Stimulated activated CD8-positive, alpha-beta memory T cell treated with anti-CD3 and anti-CD28 coated beads, Interleukin-4, amount 100 ng/mL, for 48 hours (primary cell): ENCODE data around the gene UQCR10.
"Not testable (repeated sequence)": the region's sequence is repeated elsewhere in the genome, so short reads cannot be mapped to it uniquely, and the experiment has no call there.

ENCODE experiments used
- DNase-seq: peaks from one replicate; pipeline ENCODE4 v3.0.0-alpha.2; 2020

Gene UQCR10

DNA sequence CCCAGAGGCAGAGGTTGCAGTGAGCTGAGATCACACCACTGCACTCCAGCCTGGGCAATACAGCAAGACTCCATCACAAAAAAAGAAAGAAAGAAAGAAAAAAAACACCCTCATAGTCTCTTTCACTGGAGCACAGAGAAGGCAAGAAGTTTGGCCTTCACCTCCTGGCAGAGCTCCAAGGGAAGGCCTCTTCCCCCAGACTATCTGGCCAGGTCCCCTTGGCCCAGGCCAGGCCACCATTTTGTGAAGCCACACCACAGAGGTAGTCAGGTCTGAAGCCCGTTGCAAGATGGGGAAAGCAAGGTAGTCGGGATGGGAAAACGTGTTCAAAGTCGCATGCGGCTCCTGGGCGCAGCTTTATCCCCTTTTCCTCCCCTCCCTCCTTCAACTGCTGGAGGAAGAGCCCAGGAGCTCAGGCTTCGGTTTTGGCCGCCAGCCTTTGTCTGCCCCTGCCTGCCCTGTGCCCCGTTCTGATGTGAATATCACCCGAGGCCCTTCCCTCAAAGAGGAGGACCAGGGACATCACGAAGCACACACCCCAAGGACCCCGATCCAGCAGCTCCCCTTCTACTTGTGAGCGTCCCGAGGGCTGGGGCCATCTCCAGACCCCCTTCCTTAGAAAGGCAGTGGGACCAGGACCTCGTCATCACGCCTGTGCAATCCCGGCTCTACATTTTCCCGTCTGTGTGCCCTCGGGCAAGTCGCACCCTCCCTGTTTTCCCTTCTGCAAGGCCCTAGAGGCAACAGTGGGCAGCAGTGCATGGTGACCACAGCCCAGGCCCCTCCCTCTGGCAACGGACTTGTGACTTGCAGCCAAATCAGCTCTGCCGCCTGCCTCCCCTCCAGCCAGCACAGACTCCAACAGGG is 29.7 kb upstream of the UQCR10 start:
- no peak for DNase-seq

DNA sequence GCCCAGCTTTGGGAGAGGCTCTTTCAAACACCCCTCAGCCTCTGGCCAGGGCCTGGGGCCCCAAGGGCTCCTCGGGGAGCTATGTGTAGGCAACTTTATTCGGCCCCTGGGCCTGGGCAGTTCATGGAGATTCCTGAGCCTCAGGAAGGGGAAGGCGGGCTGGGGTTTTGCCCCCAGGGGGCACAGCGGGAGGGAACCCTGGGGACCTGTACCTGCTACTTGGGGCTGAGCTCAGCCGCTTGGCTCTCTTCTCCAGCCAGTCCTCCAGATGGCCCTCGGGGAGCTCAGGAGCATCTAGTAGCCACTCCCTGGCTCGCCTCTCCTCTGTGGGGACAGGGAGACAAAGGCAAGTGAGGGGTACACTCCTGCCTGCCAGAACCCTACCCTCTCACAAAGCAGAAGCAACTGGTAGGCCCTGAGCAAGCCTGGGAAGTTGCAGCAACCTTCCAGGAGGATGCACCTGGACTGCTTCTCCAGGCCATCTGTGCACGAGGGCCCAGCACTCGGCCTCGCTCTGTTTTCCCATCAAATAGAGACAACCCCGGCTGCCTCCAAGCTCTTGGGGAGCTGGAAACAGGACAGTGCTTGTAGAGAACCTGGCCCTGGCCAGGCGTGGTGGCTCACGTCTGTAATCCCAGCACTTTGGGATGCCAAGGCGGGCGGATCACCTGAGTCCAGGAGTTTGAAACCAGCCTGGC is 28.9 kb upstream of the UQCR10 start:
- no peak for DNase-seq

DNA sequence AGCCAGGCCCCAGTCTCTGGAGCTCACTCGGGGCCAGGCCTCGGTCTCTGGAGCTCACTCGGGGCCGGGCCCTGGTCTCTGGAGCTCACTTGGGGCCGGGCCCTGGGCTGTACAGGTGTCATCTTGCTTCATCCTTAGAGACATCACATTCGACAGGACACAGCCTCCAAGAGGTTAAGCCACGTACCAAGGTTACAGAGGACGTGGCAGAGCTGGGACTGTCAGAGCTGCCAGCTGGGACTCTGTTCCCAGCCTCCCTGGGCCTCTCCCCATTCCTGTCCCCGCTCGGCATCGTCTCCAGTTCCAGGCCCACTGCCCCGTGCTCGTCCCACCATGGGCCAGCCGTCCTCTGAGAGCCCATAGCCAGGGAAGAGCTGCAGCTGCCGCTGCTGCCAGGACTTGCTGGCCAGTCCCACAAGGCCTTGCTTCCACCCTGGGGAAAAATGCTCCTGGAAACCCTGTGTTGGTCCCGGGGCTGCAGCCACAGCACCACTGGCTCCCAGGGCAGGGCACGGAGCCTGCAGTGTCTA is 27.8 kb upstream of the UQCR10 start:
- no peak for DNase-seq

DNA sequence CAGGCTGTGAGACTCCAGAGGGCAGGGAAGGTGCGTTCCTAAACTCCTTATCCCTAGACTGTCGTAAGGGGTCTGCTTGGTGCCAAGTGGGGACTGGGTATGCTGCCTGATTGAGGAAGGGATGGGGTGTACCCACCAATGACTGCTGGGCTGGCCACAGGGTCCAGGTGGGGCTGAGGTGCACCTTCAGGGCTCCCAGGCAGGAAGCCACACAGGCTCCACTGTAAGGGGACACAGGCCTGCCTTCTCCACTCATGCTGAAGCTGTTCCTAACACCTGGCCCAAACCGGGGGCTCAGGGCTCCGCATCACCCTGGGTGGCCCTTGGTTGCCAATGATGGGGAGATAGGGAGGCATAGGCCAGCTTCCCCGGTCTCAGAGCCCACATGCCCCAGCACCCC is 27.0 kb upstream of the UQCR10 start:
- DNase-seq, result no peak

DNA sequence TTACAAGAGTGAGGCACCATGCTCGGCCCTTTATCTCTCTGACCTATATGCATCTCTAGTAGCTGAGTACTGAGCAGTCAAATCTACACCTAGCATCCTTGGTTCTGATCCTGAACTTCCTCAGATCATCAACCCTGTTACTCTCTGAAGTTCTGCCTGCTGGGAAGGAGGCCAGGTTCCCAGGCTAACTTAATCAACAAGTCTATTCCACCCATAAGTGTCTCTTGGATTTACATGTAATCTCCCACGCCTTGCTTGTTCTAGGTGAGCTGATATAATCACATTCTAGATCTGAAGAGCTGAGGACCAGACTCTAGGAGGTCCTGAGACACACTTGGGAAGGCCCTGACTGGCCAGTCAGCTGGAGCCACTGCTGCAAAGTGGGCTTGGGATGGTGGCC is 25.2 kb upstream of the UQCR10 start:
- no peak for DNase-seq

DNA sequence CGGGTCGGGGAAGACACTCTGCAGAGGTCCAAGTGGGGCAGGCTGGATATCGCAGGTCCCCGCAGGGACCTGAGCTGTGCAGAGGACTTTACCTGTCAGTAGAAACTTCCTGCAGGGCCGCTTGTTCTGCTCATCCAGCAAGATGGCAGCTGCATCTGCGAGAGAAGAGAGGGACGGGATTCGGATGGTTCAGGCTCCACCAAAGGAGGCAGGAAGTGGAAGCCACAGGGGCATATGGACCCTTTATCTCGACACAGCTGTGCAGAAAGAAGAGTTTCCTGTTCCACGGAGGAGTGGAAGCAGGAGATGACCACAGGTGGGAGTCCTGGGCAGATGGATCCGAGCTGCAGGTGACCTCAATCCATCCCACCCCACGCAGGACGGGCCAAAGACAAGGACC is 24.8 kb upstream of the UQCR10 start:
- DNase-seq, result no peak

DNA sequence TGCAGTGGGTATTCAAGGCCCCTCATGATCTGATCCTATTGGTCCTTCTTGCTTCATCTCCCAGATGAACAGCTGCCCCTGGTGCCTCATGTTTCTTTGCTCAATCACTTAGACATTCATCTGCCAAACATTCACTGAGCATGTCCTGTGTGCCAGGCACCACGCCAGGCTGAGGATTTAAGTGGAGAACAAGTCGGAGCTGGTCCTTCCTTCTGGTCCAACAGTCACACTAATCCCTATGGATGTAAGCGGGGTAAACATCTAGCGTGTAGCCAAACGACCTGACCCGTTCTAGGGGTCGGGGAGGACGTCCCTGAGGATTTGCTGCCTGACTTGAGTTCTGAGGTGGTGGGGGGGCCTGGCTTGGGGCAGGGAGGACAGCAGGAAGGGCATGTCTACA is 22.3 kb upstream of the UQCR10 start:
- no peak for DNase-seq

DNA sequence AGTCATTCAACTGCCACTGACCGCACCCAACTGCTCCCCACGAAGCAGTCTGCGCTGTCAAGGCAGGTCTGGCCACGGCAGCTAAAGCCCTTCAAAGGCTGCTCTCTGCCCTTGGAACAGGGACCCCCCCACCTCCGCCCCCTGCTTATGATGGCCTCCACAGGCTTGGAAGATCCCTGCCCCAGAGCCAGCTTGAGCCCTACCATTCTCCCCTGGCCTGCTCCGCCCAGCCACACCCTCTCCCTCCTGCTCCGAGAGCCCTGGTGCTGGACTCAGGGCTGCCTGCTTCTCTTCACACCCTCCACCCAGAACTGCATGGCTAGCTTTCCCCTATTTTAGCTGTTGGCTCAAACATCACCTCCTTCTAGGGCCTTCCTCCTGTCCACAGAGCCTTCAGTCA is 19.3 kb upstream of the UQCR10 start:
- DNase-seq, result no peak

DNA sequence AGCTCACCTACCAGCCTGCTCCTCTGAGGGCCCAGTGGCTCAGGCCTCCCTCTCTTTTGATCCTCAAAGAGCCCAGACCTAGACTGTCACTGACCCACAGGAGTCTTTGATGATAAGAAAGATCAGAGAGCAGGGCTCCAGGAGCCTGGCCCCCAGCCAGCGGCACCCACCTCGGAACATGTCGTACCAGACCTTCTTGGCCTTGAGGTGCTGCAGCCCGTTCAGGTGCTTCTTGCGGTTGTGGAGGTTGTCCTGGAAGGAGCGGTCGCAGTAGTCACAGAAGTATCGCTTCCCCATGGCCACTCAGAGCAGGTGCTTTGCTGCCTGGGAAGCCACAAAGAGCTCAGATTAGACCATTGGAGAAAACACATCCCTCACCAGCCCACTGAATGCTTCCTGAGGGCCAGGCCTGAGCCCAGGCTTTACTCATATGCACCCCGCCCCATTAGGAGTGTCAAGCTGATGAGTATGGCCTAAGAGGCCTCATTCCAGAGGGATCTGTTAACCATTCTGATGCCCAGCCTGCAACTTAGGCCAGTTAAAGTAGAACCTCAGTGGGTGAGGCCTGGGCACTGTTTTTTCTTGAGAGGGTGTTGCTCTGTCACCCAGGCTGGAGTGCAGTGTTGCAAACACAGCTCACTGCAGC is 18.8 kb upstream of the UQCR10 start:
- DNase-seq, result no peak

DNA sequence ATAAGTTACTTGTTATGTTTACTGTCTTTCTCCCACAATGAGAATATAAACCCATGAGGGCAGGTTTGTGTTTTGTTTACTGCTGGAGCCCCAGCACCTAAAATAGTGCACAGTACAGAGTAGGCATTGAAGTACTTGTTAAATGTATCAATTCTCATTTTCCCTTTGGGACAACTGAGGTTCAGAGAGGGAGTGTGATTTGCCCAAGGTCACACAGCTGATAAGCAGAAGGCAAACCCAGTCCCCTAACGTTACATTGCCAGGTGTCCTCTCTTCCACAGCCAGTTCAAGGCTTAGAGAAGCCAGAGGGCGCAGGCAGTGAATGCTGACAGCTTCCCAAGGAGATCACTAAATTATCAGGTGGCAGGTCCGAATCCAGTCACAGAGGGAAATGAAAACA is 17.1 kb upstream of the UQCR10 start:
- no peak for DNase-seq

DNA sequence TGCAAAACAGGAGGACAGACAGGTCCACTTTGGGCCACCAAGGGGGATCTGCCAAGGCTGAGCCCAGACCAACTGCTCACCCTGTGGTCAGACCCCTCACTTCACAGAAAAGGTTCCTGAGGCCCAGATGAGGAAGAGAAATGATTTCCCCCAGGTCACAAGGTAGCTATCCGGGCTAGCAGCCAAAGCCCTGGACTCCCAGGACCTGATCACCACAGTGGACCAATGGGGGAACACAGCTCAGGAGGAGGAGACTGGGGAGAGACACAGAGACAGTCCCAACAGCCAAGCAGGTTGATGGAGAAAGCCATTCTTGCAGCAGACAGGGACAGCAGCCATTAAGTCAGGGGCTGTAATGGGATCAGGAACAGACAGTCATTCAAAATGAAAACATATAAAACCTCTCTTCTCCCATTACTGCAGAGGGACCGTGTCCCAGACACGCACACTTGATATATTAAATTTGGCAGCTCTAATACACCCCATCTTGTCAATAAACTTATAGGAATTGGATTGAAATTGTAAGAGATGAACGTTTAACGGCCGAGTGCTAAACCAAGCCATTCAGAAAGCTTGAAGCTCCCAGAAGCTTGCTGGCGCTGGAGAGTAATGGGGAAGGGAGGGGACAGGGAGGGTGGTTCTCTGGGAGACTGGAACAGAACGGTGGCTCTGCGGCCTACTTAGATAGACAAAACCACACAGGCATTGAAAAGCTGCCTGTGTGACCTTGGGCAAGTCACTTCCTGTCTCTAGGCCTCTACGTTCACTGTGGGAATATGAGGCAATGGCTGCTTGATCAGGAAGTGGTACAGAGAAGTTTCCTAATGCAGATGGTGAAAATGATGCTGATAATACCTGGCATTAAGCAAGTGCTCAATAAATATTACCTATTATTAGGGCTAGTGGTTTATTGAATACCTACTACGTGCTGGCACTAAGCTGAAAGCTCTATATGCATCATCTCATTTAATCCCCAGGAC is 16.3 kb upstream of the UQCR10 start:
- no peak for DNase-seq

DNA sequence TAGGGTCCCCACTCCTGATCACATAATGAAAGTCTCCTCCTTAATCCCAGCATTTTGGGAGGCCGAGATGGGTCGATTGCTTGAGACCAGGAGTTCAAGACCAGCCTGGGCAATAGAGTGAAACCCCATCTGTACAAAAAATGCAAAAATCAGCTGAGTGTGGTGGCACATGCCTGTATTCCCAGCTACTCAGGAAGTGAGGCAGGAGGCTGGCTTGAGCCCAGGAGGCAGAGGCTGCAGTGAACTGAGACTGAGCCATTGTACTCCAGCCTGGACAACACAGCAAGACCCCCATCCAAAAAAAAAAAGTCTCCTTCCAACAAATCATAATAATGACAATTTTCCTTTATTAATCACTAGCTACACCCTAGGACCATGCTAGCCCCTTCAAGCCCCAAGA is 15.5 kb upstream of the UQCR10 start:
- DNase-seq, result no peak

DNA sequence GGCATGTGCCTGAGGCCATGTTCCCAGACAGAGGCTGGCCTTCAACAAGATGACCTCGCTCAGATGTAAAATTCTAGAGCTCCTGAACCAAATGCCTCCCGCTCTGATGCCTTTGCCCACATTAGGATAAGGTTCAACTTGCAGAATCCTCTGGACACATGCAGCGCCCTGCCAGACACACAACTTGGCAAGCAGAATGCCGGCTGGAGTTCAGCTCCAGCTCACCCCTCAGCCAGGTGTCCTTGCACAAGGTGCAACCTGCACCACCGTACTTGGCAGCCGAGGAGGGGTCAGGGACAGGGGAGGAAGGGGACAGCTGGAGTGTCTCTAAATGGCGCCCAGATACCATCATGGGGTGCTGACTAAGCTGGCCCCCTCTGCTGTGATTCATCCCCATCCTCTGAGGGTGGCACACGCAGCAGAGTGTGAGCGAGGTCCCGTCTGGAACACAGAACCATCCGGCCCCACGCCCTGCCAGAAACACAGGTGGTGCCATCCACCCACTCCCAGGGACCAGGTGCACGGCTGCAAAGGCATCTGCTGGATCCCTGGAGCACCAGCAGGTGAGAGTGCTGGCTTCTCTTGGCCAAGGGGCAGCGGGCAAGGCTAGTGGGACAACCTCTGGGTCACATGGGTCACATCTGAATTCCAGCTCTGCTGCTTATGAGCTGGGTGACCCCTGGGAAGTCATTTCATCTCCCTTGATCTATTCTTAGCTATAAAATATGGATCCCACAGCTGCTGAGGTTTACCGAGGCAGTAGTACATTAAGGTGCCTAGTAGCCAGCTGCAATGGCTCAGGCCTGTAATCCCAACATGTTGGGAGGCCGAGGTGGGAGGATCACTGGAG is 13.1 kb upstream of the UQCR10 start:
- DNase-seq, result no peak

DNA sequence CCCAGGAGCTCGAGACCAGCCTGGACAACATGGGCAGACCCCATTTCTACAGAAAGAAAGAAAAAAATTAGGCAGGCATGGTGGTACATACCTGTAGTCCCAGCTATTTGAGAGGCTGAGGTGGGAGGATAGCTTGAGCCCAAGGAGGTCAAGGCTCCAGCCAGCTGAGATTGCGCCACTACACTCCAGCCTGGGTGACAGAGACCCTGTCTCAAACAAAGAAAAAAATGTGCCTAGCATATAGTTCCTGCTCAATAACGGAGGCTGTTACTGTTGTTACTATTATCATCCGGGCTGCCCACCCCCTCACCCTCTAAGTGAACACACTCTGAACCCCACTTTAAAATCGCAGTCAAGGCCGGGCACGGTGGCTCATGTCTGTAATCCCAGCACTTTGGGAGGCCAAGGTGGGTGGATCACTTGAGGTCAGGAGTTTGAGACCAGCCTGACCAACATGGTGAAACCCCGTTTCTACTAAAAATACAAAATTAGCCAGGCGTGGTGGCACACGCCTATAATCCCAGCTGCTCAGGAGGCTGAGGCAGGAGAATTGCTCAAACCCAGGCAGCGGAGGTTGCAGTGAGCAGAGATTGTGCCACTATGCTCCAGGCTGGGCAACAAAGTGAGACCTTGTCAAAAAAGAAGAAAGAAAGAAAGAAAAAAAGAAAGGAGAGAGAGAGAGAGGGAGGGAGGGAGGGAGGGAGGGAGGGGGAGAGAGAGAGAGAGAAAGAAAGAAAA is 12.3 kb upstream of the UQCR10 start:
- DNase-seq, result not testable (repeated sequence)

DNA sequence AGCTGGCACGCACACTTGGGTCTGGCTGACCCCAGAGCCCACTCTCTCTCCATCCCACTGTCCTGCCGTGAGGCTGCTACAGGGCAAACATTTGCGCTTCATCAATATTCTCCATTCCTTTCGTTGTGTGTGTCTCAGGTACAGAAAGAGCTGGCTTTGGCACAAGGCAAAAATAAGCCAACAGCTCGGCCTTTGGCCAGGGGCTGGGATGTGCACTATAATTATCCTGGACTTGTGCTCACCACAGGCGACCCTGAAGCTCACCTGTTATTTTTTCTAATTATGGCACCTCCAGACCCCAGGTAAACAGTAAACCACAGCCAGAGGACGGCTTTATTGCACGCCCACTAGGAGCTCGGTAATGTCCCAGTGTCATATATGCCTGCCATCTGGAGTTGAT is 11.3 kb upstream of the UQCR10 start:
- no peak for DNase-seq

DNA sequence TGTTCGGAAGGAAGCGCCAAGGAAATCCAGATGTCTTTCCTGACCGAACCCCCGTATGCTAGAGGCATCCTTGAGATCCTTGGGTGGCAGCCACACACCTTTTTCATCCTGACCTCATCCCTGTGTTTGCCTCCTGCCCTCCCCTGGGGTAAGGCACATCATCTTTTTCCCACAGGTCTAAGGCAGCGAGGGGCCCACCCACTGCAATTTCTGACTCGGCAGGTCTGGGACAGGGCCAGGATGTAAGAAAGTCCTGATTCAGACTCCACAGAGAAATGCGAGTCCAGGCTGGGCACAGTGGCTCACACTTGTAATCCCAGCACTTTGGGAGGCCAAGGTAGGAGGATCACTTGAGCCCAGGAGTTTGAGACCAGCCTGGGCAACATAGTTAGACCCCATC is 10.8 kb upstream of the UQCR10 start:
- DNase-seq, result no peak

DNA sequence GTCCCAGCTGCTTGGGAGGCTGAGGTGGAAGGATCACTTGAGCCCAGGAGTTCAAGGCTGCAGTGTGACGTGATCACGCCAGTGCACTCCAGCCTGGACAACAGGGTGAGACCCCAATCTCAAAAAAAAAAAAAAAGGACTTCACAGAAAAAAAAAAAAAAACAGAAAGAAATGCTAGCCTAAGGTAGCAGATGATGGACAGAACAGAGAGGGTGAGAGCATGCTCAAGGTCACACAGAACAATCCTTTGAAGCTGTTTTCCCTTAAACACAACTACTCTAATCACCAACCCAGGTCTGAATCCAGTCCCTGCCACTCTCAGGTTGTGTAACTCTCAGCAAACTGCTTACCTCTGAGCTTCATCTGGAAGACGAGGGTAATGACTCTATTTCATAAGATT is 10.1 kb upstream of the UQCR10 start:
- no peak for DNase-seq

DNA sequence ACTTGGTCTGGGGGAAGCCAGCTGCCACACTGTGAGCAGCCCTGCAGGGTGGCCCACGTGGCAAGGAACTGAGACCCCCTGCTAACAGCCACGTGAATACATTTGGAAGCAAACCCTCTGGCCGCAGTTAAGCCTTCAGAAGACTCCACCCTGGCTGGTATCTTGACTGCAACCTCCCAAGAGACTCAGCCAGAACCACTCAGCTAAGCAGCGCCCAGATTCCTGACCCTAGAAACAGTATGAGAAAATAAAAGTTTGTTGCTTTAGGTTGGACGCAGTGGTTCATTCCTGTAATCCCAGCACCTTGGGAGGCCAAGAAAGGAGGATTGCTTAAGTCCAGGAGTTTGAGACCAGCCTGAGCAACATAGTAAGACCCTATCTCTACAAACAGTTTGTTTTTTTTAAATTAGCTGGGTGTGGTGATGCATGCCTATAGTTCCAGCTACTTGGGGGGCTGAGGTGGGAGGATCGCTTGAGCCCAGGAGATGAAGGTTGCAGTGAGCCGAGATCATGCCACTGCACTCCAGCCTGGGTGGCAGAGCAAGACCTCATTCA is 9.0 kb upstream of the UQCR10 start:
- no peak for DNase-seq

DNA sequence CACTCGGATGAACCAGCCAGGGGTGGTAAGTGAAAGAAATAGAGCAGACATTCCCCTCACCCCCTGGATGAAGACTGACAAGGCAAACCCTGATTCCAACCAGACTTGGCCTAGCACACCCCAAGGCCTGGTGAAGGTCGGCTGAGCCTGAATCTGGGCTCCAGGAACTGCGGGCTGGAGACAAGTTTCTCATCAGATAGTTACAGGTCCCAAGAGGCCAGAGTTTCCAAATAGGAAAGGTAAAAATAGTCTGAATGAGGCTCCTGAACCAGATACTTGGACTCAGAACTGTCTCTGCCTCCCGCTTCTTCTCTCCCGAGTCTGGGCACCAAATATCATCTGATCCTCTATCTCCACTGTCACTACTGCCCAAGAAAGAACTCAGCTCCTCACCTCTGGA is 8.2 kb upstream of the UQCR10 start:
- DNase-seq, result no peak

DNA sequence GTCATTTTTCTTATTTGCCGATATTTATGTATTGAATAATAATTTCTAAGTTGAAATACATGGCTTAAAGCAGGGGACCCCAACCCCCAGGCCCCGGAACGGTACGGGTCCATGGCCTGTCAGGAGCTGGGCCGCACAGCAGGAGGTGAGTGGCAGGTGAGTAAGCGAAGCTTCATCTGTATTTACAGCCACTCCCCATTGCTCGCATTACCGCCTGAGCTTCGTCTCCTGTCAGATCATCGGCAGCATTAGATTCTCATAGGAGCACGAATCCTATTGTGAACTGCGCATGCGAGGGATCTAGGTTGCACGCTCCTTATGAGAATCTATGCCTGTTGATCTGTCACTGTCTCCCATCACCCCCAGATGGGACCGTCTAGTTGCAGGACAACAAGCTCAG is 4.9 kb upstream of the UQCR10 start:
- no peak for DNase-seq
